ENCODE results near the gene CHCHD5.
"Not testable (repeated sequence)": the region's sequence is repeated elsewhere in the genome, so short reads cannot be mapped to it uniquely, and the experiment has no call there.

CHCHD5 gene

DNA sequence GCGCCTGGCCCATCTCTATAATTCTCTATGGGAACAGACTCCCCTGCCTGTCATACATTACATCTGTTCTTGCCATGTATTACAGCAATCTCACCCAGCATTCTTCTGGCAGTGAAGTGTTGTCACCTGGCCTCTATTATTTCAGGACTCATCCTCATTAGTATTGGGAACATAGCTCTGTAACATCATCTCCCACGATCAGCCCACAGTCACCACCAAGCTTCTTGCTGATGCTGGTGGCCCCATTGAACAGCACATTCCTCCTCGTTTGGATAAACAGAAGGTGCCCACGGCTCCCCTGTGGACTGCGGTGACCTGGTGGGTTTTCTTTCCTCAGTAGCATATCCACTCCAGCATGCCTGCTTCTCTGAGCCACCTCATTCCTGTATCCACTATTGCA is 21.5 kb downstream of the CHCHD5 start:
- TF ChIP-seq, protein P1, sequence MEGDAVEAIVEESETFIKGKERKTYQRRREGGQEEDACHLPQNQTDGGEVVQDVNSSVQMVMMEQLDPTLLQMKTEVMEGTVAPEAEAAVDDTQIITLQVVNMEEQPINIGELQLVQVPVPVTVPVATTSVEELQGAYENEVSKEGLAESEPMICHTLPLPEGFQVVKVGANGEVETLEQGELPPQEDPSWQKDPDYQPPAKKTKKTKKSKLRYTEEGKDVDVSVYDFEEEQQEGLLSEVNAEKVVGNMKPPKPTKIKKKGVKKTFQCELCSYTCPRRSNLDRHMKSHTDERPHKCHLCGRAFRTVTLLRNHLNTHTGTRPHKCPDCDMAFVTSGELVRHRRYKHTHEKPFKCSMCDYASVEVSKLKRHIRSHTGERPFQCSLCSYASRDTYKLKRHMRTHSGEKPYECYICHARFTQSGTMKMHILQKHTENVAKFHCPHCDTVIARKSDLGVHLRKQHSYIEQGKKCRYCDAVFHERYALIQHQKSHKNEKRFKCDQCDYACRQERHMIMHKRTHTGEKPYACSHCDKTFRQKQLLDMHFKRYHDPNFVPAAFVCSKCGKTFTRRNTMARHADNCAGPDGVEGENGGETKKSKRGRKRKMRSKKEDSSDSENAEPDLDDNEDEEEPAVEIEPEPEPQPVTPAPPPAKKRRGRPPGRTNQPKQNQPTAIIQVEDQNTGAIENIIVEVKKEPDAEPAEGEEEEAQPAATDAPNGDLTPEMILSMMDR (IDR thresholded peaks at IDR 0.05), result no peak
- Mint-ChIP-seq H3K4me1 (no peaks in the 10 kb centered on the region), H3K36me3 (ENCODE audit: low read depth) (no peaks in the 10 kb centered on the region), H3K9me3 (peaks cover 20% of the 10 kb centered on the region), H3K27me3 (ENCODE audit: low read depth, poor library complexity) (peaks cover 24% of the 10 kb centered on the region), H3K27ac (no peak overlapping the region), H3K4me3 (no peak overlapping the region)
- no peak for DNase-seq

DNA sequence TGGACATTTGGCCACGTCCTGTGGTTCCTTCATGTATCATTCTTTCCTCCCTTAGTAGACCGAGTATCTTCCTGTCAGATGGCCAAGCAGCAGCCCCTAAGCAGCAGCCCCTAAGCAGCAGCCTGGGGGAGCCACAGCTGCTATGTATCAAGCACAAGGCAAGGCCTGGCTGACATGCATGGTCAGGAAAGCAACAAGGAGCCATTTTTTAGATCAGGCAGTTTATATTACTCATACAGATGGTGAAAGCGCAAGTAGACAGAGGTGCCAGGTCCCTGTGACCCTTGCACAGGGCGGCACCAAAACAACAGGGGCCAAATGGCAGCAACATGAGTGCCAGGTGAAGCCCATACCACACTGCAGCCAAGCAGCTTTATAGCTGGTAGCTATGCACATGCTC is 22.1 kb downstream of the CHCHD5 start:
- H3K9me3 Mint-ChIP-seq, result peaks cover 21% of the 10 kb centered on the region
- no peaks in the 10 kb centered on the region for H3K4me1 Mint-ChIP-seq
- no peak for DNase-seq
- TF ChIP-seq, protein P1 (IDR thresholded peaks at IDR 0.05), result no peak
- no peak overlapping the region for H3K4me3 Mint-ChIP-seq
- H3K36me3 Mint-ChIP-seq (ENCODE audit: low read depth), result no peaks in the 10 kb centered on the region
- peaks cover 26% of the 10 kb centered on the region for H3K27me3 Mint-ChIP-seq (ENCODE audit: low read depth, poor library complexity)
- no peak overlapping the region for H3K27ac Mint-ChIP-seq

DNA sequence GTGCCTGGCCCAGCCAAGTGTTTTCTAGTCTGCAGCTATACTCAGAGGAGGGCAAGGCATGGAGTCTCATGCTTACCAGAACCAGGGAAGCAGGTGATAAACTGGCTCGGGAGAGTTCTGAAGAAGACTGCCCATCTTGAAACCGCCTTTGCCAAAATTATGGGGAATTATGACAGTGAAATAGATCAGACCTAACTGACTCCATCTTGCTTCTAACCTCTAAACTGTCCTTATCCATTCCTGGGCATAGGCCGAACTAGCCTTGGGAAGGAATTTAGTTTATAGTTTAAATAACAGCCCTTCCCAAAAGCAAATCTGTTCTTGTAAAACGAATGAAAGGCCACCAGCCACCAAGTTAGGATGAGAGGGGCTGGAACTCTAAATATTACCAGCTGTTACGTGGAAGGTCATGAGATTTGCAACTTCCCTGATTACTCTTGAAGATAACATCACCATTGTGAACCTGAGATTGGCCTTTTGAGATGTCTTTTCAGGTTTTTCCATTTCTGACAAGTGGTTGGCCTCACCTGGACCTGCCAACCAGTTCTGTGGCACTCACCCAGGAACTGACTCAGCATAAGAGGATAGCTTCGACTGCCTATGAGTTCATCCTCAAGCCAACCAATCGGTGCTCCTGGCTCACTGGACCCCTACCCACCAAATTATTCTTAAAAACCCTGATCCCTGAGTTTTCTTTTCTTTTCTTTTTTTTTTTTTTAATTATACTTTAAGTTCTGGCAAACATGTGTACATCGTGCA is 23.4 kb downstream of the CHCHD5 start:
- Mint-ChIP-seq H3K4me1 (no peaks in the 10 kb centered on the region), H3K27me3 (ENCODE audit: low read depth, poor library complexity) (peaks cover 29% of the 10 kb centered on the region)

DNA sequence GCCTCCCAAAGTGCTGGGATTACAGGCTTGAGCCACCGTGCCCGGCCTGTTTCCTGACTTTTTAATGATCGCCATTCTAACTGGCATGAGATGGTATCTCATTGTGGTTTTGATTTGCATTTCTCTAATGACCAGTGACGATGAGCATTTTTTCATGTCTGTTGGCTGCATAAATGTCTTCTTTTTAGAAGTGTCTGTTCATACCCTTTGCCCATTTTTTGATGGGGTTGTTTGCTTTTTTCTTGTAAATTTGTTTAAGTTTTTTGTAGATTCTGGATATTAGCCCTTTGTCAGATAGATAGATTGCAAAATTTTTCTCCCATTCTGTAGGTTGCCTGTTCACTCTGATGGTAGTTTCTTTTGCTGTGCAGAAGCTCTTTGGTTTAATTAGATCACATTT is 24.9 kb downstream of the CHCHD5 start:
- peaks cover 32% of the 10 kb centered on the region for H3K9me3 Mint-ChIP-seq
- H3K27ac Mint-ChIP-seq; H3K36me3 Mint-ChIP-seq (ENCODE audit: low read depth); H3K4me3 Mint-ChIP-seq; DNase-seq: not testable (repeated sequence)
- peaks cover 29% of the 10 kb centered on the region for H3K27me3 Mint-ChIP-seq (ENCODE audit: low read depth, poor library complexity)
- peaks cover 13% of the 10 kb centered on the region for H3K4me1 Mint-ChIP-seq

More for the DNA sequence above, 23.4 kb downstream of the CHCHD5 start:
- H3K27ac Mint-ChIP-seq, result no peak overlapping the region
- H3K4me3 Mint-ChIP-seq, result no peak overlapping the region
- DNase-seq, result no peak
- TF ChIP-seq, protein P1 (IDR thresholded peaks at IDR 0.05), result no peak
- no peaks in the 10 kb centered on the region for H3K36me3 Mint-ChIP-seq (ENCODE audit: low read depth)
- H3K9me3 Mint-ChIP-seq, result peaks cover 22% of the 10 kb centered on the region

DNA sequence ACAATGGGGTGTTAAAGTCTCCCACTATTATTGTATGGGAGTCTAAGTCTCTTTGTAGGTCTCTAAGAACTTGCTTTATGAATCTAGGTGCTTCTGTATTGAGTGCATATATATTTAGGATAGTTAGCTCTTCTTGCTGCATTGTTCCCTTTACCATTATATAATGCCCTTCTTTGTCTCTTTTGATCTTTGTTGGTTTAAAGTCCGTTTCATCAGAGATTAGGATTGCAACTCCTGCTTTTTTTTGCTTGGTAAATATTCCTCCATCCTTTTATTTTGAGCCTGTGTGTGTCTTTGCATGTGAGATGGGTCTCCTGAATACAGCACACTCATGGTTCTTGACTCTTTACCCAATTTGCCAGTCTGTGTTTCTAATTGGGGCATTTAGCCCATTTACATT is 27.9 kb downstream of the CHCHD5 start:
- Mint-ChIP-seq H3K9me3 (peaks cover 32% of the 10 kb centered on the region), H3K4me1 (peaks cover 24% of the 10 kb centered on the region), H3K27me3 (ENCODE audit: low read depth, poor library complexity) (peaks cover 30% of the 10 kb centered on the region)
- not testable (repeated sequence) for H3K36me3 Mint-ChIP-seq (ENCODE audit: low read depth); H3K27ac Mint-ChIP-seq; H3K4me3 Mint-ChIP-seq; DNase-seq

DNA sequence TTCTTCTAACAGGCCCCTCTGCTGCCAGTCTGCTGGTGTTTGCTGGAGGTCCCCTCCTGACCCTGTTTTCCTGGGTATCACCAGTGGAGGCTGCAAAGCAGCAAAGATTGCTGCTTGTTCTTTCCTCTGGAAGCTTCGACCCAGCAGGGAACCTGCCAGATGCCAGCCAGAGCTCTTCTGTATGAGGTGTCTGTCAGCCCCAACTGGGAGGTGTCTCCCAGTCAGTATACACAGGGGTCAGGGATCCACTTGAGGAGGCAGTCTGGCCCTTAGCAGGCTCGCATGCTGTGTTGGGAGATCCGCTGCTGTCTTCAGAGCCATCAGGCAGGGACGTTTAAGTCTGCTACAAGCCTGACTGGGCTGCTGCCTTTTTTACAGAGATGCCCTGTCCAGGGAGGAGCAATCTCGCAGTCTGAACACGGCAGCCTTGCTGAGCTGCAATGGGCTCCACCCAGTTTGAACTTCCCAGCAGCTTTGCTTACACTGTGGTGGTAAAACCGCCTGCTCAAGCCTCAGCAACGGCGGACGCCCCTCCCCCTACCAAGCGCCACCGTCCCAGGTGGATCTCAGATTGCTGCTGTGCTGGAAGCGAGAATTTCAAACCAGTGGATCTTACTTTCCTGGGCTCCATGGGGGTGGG is 29.9 kb downstream of the CHCHD5 start:
- TF ChIP-seq, protein P1 (IDR thresholded peaks at IDR 0.05), result no peak
- Mint-ChIP-seq H3K27ac (peak overlapping the region; percentile 92), H3K36me3 (ENCODE audit: low read depth) (peaks cover 7% of the 10 kb centered on the region), H3K4me1 (peaks cover 24% of the 10 kb centered on the region), H3K4me3 (peak overlapping the region; percentile 40), H3K27me3 (ENCODE audit: low read depth, poor library complexity) (peaks cover 31% of the 10 kb centered on the region), H3K9me3 (peaks cover 27% of the 10 kb centered on the region)
- peak; percentile 55 for DNase-seq
